ENCODE measurements around the gene USP5. TPM values are rescaled to one million over a fixed set of nuclear protein-coding genes. Genes with fewer than 3 reads are reported as not detected.

USP5 gene
- total and polyA plus RNA-seq, 2 of the 8 experiments (the other 6 are each of a cell fraction or from before 2014, with no cell fraction given) = 66.5 to 148 TPM

DNA sequence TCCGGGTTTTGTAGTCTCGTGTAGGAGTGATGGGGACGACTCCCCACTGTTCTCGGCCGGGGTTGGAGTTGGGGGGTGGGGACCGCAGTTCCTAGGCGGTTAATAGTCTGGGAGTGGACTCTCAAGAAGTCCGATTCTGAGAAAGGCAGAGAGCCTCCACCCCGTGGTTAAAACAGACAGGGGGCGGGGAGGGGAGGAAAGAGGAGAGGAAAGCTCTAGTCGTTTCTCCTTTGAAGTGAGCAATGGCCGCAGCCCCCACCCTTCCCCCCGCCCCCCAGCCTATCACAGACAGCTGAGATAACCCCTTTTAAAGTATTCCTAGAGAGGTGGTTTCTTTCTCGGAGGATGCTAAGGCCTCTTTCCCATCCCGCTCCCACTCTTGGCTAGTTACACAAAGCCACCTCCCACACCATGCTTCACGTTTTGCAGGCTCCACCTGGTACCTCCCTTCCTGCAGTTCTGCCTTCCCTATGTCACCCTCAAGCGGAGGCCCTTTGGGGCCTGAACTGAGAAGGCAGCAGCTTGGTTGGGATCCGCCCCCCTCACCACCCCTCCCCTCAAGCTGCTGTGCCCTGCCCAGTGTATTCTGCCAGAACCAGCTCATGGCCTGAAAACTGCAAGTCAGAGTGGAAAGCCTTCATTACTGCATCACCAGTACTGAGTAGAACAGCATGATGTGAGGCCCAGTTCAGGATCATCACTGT lies 853 bp downstream of the USP5 start (continued):
- TF ChIP-seq TBP (IDR thresholded peaks at IDR 0.05; ENCODE audit: low read depth, low read length) (0 out of 2 replicates have a peak, but pooled peaks have one; percentile 11), PHF8 (conservative IDR thresholded peaks at IDR 0.05; ENCODE audit: low read depth, low read length) (no peak), HDAC6 (IDR thresholded peaks at IDR 0.05; ENCODE audit: low read depth, low read length) (no peak), EGR1 (IDR thresholded peaks at IDR 0.05; ENCODE audit: borderline replicate concordance, low read depth, low read length) (peak; percentile 31; the same call in 1 of the 2 replicates), TAF1 (IDR thresholded peaks at IDR 0.05; ENCODE audit: low read depth, low read length) (0 out of 2 replicates have a peak, but pooled peaks have one; percentile 18), CBX8 (IDR thresholded peaks at IDR 0.05; ENCODE audit: borderline replicate concordance, low read depth, low read length) (no peak), SAP30 (IDR thresholded peaks at IDR 0.05; ENCODE audit: insufficient read depth, insufficient replicate concordance, low read length) (peak; percentile 30), EZH2 (IDR thresholded peaks at IDR 0.05; ENCODE audit: low read depth, low read length, severe bottlenecking) (no peak), RBBP5 (IDR thresholded peaks at IDR 0.05; ENCODE audit: borderline replicate concordance, low read depth, low read length) (no peak), RXRA (IDR thresholded peaks at IDR 0.05; ENCODE audit: insufficient read depth, low read depth, low read length) (no peak), NRF1 (IDR thresholded peaks at IDR 0.05; ENCODE audit: low read depth, low read length) (no peak)
- TF ChIP-seq, protein P1, sequence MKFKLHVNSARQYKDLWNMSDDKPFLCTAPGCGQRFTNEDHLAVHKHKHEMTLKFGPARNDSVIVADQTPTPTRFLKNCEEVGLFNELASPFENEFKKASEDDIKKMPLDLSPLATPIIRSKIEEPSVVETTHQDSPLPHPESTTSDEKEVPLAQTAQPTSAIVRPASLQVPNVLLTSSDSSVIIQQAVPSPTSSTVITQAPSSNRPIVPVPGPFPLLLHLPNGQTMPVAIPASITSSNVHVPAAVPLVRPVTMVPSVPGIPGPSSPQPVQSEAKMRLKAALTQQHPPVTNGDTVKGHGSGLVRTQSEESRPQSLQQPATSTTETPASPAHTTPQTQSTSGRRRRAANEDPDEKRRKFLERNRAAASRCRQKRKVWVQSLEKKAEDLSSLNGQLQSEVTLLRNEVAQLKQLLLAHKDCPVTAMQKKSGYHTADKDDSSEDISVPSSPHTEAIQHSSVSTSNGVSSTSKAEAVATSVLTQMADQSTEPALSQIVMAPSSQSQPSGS (IDR thresholded peaks at IDR 0.05; ENCODE audit: low read length) = no peak
- TF ChIP-seq, protein P2, sequence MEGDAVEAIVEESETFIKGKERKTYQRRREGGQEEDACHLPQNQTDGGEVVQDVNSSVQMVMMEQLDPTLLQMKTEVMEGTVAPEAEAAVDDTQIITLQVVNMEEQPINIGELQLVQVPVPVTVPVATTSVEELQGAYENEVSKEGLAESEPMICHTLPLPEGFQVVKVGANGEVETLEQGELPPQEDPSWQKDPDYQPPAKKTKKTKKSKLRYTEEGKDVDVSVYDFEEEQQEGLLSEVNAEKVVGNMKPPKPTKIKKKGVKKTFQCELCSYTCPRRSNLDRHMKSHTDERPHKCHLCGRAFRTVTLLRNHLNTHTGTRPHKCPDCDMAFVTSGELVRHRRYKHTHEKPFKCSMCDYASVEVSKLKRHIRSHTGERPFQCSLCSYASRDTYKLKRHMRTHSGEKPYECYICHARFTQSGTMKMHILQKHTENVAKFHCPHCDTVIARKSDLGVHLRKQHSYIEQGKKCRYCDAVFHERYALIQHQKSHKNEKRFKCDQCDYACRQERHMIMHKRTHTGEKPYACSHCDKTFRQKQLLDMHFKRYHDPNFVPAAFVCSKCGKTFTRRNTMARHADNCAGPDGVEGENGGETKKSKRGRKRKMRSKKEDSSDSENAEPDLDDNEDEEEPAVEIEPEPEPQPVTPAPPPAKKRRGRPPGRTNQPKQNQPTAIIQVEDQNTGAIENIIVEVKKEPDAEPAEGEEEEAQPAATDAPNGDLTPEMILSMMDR (IDR thresholded peaks at IDR 0.05; ENCODE audit: control extremely low read depth in 1 of 3, insufficient read depth in 1 of 3, low read depth in 1 of 3, low read length in 3 of 3) = 0 out of 4 replicates have a peak, but pooled peaks of 1 of the 3 experiments have one; percentile 4

Measured in H1 (cell line).